Breast epithelium (tissue), 4 donors: ENCODE results near the gene SPATA2L. TPM values are rescaled to one million over a fixed set of nuclear protein-coding genes. Genes with fewer than 3 reads are reported as not detected.

ENCODE experiments used
- DNase-seq, 2 donors: peaks; one replicate each; pipeline ENCODE4 v3.0.0-alpha.2; 2019; ENCODE audit warnings: low spot score in 2 of 2
- H3K27ac ChIP-seq, 2 donors: fragments of 200-600 bp; sonication (generic) in 1 of 2; one replicate each; pipeline ENCODE4 v1.5.1; 2016 to 2019; ENCODE audit warnings: mild to moderate bottlenecking in 1 of 2
- H3K27me3 ChIP-seq, 2 donors: fragments of 200-600 bp; sonication (generic) in 1 of 2; one replicate each; pipeline versions ENCODE4 v1.5.1 to v1.6.0; 2017 to 2019; ENCODE audit warnings: control low read depth in 1 of 2, mild to moderate bottlenecking in 1 of 2
- H3K36me3 ChIP-seq: fragments of 200-600 bp; one replicate; pipeline ENCODE4 v1.5.1; 2019
- H3K4me1 ChIP-seq, 2 donors: fragments of 200-600 bp; sonication (generic); one replicate each; pipeline ENCODE4 v1.5.1; 2016 to 2019; ENCODE audit warnings: control low read depth in 1 of 2
- H3K4me3 ChIP-seq, 3 donors: fragments of 200-600 bp; sonication (generic); 1 replicate in 2 of 3; 2 replicates in 1 of 3; pipeline ENCODE4 v1.5.1; 2016 to 2019; ENCODE audit warnings: mild to moderate bottlenecking in 3 of 3, moderate library complexity in 2 of 3
- H3K9me3 ChIP-seq, 2 donors: fragments of 200-600 bp; sonication (generic) in 1 of 2; one replicate each; pipeline ENCODE4 v1.5.1; 2016 to 2019; ENCODE audit warnings: control low read depth in 1 of 2
- POLR2A ChIP-seq: fragments of 450-650 bp; IDR thresholded peaks from one replicate; pipeline ENCODE4 v1.6.1; 2016; ENCODE audit warnings: antibody characterized with exemption, mild to moderate bottlenecking, moderate library complexity
- POLR2AphosphoS5 ChIP-seq, 3 donors: sonication (generic); formaldehyde crosslinking; IDR thresholded peaks; one replicate each; pipeline ENCODE4 v1.6.1; 2017; ENCODE audit warnings: antibody characterized with exemption in 3 of 3
- intact Hi-C: fragments of 100-400 bp; cut with DNase I; formaldehyde crosslinking; loops from one replicate; pipeline ENCODE4 v1.15.1; 2023; ENCODE audit warnings: low total_unique reads
- total RNA-seq, 3 donors: library from RNA; depleted of rRNA; stranded (reverse); fragments of >200 nt; gene quantifications; one replicate each; pipeline ENCODE4 v1.1.0, GENCODE V29; 2016
- TF ChIP-seq, protein P1 (sequence below), 3 donors: fragments of 450-650 bp; IDR thresholded peaks; one replicate each; pipeline ENCODE4 v1.5.1; 2016 to 2017; ENCODE audit warnings: antibody characterized with exemption in 3 of 3, mild to moderate bottlenecking in 3 of 3, moderate library complexity in 3 of 3

SPATA2L gene
- total RNA-seq, 3 donors from 2014 or later, result 9.0 to 15.1 (median 14.3) TPM

DNA sequence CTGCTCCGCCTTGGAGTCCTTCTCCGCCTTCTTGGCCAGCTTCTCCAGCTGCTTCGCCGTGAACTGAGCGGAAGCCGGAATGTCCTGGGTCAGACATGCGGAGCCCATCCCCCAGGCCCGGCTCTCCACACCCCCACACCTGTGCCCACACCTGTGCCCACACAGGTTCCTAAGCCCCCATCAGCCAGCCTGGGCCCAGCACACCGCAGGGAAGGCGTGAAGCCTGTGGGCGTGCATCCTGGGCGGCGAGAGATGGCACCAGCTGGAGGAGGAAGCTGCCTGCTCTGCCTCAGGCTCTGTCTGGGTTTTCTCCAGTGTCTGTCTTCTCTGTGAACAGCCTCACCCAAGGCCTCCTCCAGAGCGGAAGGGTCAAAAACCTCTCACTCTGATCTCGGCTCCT, 49.9 kb downstream of the SPATA2L start:
- H3K4me1 ChIP-seq, result no peaks in the 10 kb centered on the region
- H3K4me3 ChIP-seq, result no peak overlapping the region
- H3K27ac ChIP-seq, result no peak overlapping the region
- TF ChIP-seq POLR2A (no peak), POLR2AphosphoS5 (IDR thresholded peaks at IDR 0.05) (no peak)
- TF ChIP-seq, protein P1, sequence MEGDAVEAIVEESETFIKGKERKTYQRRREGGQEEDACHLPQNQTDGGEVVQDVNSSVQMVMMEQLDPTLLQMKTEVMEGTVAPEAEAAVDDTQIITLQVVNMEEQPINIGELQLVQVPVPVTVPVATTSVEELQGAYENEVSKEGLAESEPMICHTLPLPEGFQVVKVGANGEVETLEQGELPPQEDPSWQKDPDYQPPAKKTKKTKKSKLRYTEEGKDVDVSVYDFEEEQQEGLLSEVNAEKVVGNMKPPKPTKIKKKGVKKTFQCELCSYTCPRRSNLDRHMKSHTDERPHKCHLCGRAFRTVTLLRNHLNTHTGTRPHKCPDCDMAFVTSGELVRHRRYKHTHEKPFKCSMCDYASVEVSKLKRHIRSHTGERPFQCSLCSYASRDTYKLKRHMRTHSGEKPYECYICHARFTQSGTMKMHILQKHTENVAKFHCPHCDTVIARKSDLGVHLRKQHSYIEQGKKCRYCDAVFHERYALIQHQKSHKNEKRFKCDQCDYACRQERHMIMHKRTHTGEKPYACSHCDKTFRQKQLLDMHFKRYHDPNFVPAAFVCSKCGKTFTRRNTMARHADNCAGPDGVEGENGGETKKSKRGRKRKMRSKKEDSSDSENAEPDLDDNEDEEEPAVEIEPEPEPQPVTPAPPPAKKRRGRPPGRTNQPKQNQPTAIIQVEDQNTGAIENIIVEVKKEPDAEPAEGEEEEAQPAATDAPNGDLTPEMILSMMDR (IDR thresholded peaks at IDR 0.05), result no peak
- no peak for DNase-seq
- no peaks in the 10 kb centered on the region for H3K27me3 ChIP-seq
- intact Hi-C loops, result no loop called here
- no peaks in the 10 kb centered on the region for H3K9me3 ChIP-seq
- H3K36me3 ChIP-seq, result no peaks in the 10 kb centered on the region

DNA sequence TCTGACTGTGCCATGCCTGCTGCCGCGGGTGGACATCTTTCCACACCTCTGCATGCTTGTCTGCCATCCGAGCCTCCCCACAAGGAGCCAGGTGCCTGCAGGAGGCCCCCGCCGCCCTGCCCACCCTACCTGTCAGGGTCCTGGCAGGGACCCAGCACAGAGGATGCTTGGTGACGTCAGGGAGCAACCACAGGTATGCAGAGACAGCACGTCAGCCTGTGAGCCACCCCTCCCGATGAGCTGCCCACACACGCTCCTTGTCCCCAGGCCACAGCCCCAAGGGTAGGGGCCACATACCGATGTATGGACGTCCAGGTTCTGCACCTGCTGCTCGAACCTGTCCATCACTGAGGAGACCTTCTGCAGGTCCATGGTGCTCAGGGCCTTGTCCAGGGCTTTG, 54.6 kb downstream of the SPATA2L start:
- Histone ChIP-seq H3K27me3 (no peaks in the 10 kb centered on the region), H3K27ac (no peak overlapping the region), H3K9me3 (no peaks in the 10 kb centered on the region), H3K4me3 (no peak overlapping the region), H3K36me3 (no peaks in the 10 kb centered on the region), H3K4me1 (no peaks in the 10 kb centered on the region)
- intact Hi-C loops, result no loop called here
- DNase-seq, result no peak
- no peak for TF ChIP-seq POLR2A
- TF ChIP-seq POLR2AphosphoS5 (IDR thresholded peaks at IDR 0.05), result no peak
- TF ChIP-seq, protein P1 (IDR thresholded peaks at IDR 0.05), result no peak

Other genes starting within 250 kb of the SPATA2L start
- gene ANKRD11, start 211.1 kb downstream of the SPATA2L start, total RNA-seq, result 10 to 100 TPM; 64.0 to 79.0 (median 69.2) TPM
- gene SPG7, start 193.3 kb downstream of the SPATA2L start, total RNA-seq, result 100 to 1,000 TPM; 104 to 126 (median 118) TPM
- gene RPL13, start 141.0 kb downstream of the SPATA2L start, total RNA-seq, result 1,000 to 10,000 TPM; 5,075 to 6,295 (median 5,484) TPM
- gene CPNE7, start 125.9 kb downstream of the SPATA2L start, total RNA-seq, result 1 to 10 TPM in 2 of 3 donors, not detected in 1; 1.2 to 4.9 TPM
- under 1 TPM; 0.59 to 0.98 (median 0.80) TPM for gene DPEP1, start 88.1 kb downstream of the SPATA2L start, total RNA-seq
- 10 to 100 TPM; 67.5 to 100.0 (median 86.2) TPM for gene CHMP1A, start 44.0 kb downstream of the SPATA2L start, total RNA-seq
- 1 to 10 TPM; 3.8 to 7.2 (median 5.9) TPM for gene SPATA33, start 43.9 kb downstream of the SPATA2L start, total RNA-seq
- gene CDK10, start 15.0 kb downstream of the SPATA2L start, total RNA-seq, result 10 to 100 TPM; 31.2 to 84.9 (median 67.2) TPM
- 1 to 10 TPM; 4.8 to 6.6 (median 5.4) TPM for gene VPS9D1, start 19.2 kb upstream of the SPATA2L start, total RNA-seq
- gene ZNF276, start 19.8 kb upstream of the SPATA2L start, total RNA-seq, result 10 to 100 TPM; 19.2 to 48.5 (median 31.2) TPM
- gene FANCA, start 114.9 kb upstream of the SPATA2L start, total RNA-seq, result 1 to 10 TPM in 2 of 3 donors, under 1 TPM in 1; 0.64 to 4.0 (median 3.9) TPM
- 10 to 100 TPM in 1 of 3 donors, 1 to 10 TPM in 2; 1.3 to 11.1 (median 7.8) TPM for gene SPIRE2, start 126.8 kb upstream of the SPATA2L start, total RNA-seq
- gene TCF25, start 171.9 kb upstream of the SPATA2L start, total RNA-seq, result 100 to 1,000 TPM; 169 to 243 (median 176) TPM
- gene MC1R, start 217.2 kb upstream of the SPATA2L start, total RNA-seq, result 1 to 10 TPM; 3.7 to 7.2 (median 3.8) TPM
- gene TUBB3, start 221.6 kb upstream of the SPATA2L start, total RNA-seq, result 1 to 10 TPM; 1.6 to 2.9 (median 1.8) TPM
- gene DEF8, start 247.1 kb upstream of the SPATA2L start, total RNA-seq, result 10 to 100 TPM; 58.0 to 87.2 (median 75.2) TPM